ENCODE data around the gene PACSIN3. TPM values are rescaled to one million over a fixed set of nuclear protein-coding genes. Genes with fewer than 3 reads are reported as not detected.

Gene PACSIN3
- total RNA-seq, 1 experiment from 2014 or later = 76.7 TPM

- ChIA-PET POLR2A (interaction anchor here (0.5 to 1.1 kb wide), 4 partner anchors 9 to 216 kb away, joined by 3 read pairs; partner anchors contain the start of gene CSTPP1), CTCF (interaction anchor here (0.6 to 2.0 kb wide), 25 partner anchors 9 to 326 kb away, joined by 3 to 19 read pairs (median 5); partner anchors contain the start of genes CSTPP1, DDB2 and LRP4)
- BruUV-seq (replicated peaks) = no TSS peak
- intact Hi-C loops (cut with micrococcal nuclease; ENCODE audit: unreplicated experiment) = loop anchor here (2.0 to 10.0 kb wide), 2 partner anchors 48 to 128 kb away; no protein-coding TSS in a partner anchor
- no peaks in the 10 kb centered on the region for H3K4me1 ChIP-seq
- Mint-ChIP-seq H3K36me3 (ENCODE audit: insufficient read depth, unreplicated experiment) (peaks cover 9% of the 10 kb centered on the region), H3K9me3 (ENCODE audit: unreplicated experiment) (no peaks in the 10 kb centered on the region), H3K27ac (ENCODE audit: unreplicated experiment) (no peak overlapping the region), H3K4me1 (ENCODE audit: low read depth, unreplicated experiment) (no peaks in the 10 kb centered on the region), H3K27me3 (ENCODE audit: insufficient read depth, unreplicated experiment) (no peaks in the 10 kb centered on the region), H3K4me3 (ENCODE audit: unreplicated experiment) (no peak overlapping the region)
- H3K27me3 ChIP-seq (replicated peaks; ENCODE audit: control insufficient read depth, insufficient read depth, low read length) = no peaks in the 10 kb centered on the region
- DNase-seq = no peak
- no peak for TF ChIP-seq CTCF (IDR thresholded peaks at IDR 0.05; ENCODE audit: insufficient read depth in 1 of 2, low read depth in 1 of 2, low read length in 1 of 2, severe bottlenecking in 1 of 2, unreplicated experiment in 1 of 2)
- H3K9me3 ChIP-seq = no peaks in the 10 kb centered on the region
- no peak overlapping the region for H3K4me3 ChIP-seq (ENCODE audit: low read depth, low read length)
- H3K36me3 ChIP-seq (ENCODE audit: control insufficient read depth, insufficient read depth, low read length) = no peaks in the 10 kb centered on the region
These were observed 33.9 kb downstream of the PACSIN3 start for GRCh38 chr11:47152126-47152952.

DNA sequence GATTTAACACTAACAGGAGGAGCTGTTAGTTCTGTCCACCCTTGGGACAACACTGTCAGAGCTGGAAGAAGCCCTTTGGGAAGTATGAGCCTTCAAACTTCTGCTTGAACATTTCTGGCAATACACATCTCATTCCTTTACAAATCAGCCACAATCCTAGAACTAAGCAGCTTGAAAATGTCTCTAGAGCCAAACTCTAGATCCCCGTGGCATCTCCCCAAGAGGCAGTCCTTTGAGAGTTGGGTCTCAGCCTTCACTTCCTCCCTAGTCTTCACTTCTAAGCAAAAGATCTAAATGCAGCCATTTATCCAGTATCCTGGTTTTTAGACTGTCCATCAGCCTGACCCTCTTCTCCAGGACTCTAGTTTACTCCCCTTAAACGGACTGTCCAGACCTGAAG, 36.5 kb downstream of the PACSIN3 start:
- intact Hi-C loops (cut with micrococcal nuclease; ENCODE audit: unreplicated experiment) = loop anchor here (10.0 kb wide), 1 partner anchor 125 kb away; no protein-coding TSS in a partner anchor
- H3K36me3 ChIP-seq (ENCODE audit: control insufficient read depth, insufficient read depth, low read length) = no peaks in the 10 kb centered on the region
- no peaks in the 10 kb centered on the region for H3K9me3 Mint-ChIP-seq (ENCODE audit: unreplicated experiment)
- no peaks in the 10 kb centered on the region for H3K27me3 ChIP-seq (replicated peaks; ENCODE audit: control insufficient read depth, insufficient read depth, low read length)
- BruUV-seq (replicated peaks) = no TSS peak
- no peak overlapping the region for H3K4me3 Mint-ChIP-seq (ENCODE audit: unreplicated experiment)
- no peaks in the 10 kb centered on the region for H3K27me3 Mint-ChIP-seq (ENCODE audit: insufficient read depth, unreplicated experiment)
- H3K4me1 Mint-ChIP-seq (ENCODE audit: low read depth, unreplicated experiment) = peaks cover 7% of the 10 kb centered on the region
- no peak overlapping the region for H3K4me3 ChIP-seq (ENCODE audit: low read depth, low read length)
- H3K27ac Mint-ChIP-seq (ENCODE audit: unreplicated experiment) = no peak overlapping the region
- no peaks in the 10 kb centered on the region for H3K9me3 ChIP-seq
- peaks cover 9% of the 10 kb centered on the region for H3K36me3 Mint-ChIP-seq (ENCODE audit: insufficient read depth, unreplicated experiment)
- no peak for TF ChIP-seq CTCF (IDR thresholded peaks at IDR 0.05; ENCODE audit: insufficient read depth in 1 of 2, low read depth in 1 of 2, low read length in 1 of 2, severe bottlenecking in 1 of 2, unreplicated experiment in 1 of 2)
- ChIA-PET POLR2A (no interaction called here), CTCF (no interaction called here)
- H3K4me1 ChIP-seq = no peaks in the 10 kb centered on the region
- DNase-seq = no peak

DNA sequence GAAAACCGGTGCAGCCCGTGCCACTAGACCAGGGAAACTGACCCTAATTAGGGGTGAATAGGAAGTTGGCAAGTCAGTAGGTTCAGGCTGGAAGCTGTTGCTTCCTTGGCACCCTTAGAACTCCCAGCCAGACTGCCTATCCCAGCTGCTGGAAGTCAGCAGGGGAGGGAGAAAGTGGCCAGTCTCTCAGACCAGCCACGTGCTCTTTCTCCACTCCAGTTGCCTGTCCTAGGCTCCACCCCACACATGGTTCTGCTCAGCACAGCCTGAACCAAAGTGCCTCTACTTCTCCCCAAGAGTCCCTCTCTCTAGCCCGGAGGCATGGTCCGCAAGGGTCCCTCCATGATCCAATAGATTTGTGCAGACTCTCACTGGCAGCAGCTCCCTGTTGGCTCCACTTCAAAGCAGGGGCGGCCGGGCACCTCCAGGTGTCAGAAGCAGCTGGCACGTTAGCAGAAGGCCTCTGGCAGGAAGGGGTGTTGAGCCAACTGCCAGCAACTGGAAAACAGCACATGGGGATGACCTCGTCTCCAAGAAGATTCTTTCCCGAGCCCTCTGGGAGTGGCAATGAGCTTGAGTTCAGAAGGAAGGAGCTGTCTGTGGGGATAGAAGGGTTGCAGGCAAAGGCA, 37.2 kb downstream of the PACSIN3 start:
- Histone ChIP-seq H3K36me3 (ENCODE audit: control insufficient read depth, insufficient read depth, low read length) (no peaks in the 10 kb centered on the region), H3K4me3 (ENCODE audit: low read depth, low read length) (no peak overlapping the region), H3K4me1 (no peaks in the 10 kb centered on the region), H3K9me3 (no peaks in the 10 kb centered on the region), H3K27me3 (replicated peaks; ENCODE audit: control insufficient read depth, insufficient read depth, low read length) (no peaks in the 10 kb centered on the region)
- no TSS peak for BruUV-seq (replicated peaks)
- no peaks in the 10 kb centered on the region for H3K9me3 Mint-ChIP-seq (ENCODE audit: unreplicated experiment)
- no peak for TF ChIP-seq CTCF (IDR thresholded peaks at IDR 0.05; ENCODE audit: insufficient read depth in 1 of 2, low read depth in 1 of 2, low read length in 1 of 2, severe bottlenecking in 1 of 2, unreplicated experiment in 1 of 2)
- peaks cover 7% of the 10 kb centered on the region for H3K4me1 Mint-ChIP-seq (ENCODE audit: low read depth, unreplicated experiment)
- no peak for DNase-seq
- no peak overlapping the region for H3K27ac Mint-ChIP-seq (ENCODE audit: unreplicated experiment)
- ChIA-PET CTCF (no interaction called here), POLR2A (no interaction called here)
- H3K36me3 Mint-ChIP-seq (ENCODE audit: insufficient read depth, unreplicated experiment) = peaks cover 9% of the 10 kb centered on the region
- intact Hi-C loops (cut with micrococcal nuclease; ENCODE audit: unreplicated experiment) = no loop called here
- H3K4me3 Mint-ChIP-seq (ENCODE audit: unreplicated experiment) = no peak overlapping the region
- no peaks in the 10 kb centered on the region for H3K27me3 Mint-ChIP-seq (ENCODE audit: insufficient read depth, unreplicated experiment)

Data from Caco-2 (cell line).